HG03108 (cell line): Measurements from ENCODE around the gene SMC1B.
"Not testable (repeated sequence)": the region's sequence is repeated elsewhere in the genome, so short reads cannot be mapped to it uniquely, and the experiment has no call there.

Experiments
- ATAC-seq: cut with Tn5 transposase; IDR thresholded peaks from one replicate; pipeline ENCODE4 v1.9.1; 2021; ENCODE audit warnings: moderate library complexity; ENCODE audit not compliant: unreplicated experiment

Gene SMC1B, protein sequence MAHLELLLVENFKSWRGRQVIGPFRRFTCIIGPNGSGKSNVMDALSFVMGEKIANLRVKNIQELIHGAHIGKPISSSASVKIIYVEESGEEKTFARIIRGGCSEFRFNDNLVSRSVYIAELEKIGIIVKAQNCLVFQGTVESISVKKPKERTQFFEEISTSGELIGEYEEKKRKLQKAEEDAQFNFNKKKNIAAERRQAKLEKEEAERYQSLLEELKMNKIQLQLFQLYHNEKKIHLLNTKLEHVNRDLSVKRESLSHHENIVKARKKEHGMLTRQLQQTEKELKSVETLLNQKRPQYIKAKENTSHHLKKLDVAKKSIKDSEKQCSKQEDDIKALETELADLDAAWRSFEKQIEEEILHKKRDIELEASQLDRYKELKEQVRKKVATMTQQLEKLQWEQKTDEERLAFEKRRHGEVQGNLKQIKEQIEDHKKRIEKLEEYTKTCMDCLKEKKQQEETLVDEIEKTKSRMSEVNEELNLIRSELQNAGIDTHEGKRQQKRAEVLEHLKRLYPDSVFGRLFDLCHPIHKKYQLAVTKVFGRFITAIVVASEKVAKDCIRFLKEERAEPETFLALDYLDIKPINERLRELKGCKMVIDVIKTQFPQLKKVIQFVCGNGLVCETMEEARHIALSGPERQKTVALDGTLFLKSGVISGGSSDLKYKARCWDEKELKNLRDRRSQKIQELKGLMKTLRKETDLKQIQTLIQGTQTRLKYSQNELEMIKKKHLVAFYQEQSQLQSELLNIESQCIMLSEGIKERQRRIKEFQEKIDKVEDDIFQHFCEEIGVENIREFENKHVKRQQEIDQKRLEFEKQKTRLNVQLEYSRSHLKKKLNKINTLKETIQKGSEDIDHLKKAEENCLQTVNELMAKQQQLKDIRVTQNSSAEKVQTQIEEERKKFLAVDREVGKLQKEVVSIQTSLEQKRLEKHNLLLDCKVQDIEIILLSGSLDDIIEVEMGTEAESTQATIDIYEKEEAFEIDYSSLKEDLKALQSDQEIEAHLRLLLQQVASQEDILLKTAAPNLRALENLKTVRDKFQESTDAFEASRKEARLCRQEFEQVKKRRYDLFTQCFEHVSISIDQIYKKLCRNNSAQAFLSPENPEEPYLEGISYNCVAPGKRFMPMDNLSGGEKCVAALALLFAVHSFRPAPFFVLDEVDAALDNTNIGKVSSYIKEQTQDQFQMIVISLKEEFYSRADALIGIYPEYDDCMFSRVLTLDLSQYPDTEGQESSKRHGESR

DNA sequence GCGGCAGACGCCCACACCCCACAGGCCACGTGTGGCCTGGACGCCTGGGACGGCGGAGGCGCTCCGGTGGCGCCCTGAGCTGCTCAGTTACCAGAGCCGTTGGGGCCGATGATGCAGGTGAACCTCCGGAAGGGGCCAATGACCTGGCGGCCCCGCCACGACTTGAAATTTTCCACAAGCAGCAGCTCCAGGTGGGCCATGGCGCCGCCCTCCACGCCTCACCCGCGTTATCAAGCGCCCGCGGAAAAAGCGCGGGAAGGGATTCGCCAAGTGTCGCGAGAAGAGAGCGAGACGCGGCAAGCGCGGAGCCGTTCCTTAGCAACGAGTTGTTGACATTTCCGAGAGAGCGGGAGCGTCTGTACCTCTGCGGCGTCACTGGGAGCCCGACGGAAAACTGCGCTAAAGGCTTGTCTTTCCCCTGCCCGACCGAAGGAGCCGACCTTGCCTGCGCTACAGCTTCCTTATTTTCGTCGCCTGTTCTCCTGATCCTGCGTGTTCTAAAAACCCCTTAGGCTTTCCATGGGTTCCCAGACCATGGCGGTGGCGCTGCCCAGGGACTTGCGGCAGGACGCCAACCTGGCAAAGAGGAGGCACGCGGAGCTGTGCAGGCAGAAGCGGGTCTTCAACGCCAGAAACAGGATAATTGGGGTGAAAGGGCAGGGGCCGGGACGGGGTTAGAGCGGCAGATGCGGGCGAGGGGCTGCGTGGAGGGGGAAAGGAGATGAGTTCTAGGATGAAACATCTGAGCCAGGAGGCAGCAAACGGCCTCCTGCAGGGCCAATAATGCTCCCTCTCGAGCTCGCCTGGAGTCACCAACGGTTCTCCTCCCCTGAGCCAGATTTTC is at the start of gene SMC1B, which contains the start of gene RIBC2:
Gene SMC1B (minus strand): TSS at position 232 of the 844 bp plus-strand sequence. CDS start 32 bp downstream, at position 200.
Gene RIBC2 (plus strand): TSS at position 326 of the 844 bp plus-strand sequence. CDS start 194 bp downstream, at position 520.
- ATAC-seq = no peak

DNA sequence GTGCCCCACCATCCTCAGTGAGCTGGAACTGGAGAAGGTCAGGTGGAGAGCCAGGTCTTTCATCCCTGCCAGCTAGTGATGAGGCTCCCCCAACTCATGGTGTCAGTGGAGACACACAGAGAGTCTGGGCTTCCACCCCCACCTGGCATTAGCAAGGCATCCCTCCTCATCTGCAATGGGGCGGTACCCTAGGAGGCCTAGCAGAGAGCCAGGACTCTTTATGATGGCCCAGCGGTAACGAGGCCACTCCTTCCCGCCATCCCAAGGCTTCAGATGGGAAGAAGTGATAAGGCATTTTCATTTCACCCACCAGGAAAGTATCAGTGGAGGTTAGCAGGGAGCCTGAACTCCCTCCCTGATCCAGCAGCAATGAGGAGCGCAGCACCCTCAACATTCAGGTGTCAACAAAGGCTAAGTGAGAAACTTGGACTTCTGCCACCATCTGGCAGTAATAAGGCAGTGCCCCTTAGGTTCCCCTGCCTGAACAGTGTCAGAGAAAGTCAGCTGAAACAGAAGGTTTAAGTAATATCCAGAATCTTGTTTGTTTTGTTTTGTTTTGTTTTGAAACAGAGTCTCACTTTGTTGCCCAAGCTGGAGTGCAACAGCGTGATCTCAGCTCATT is 48.7 kb upstream of the SMC1B start:
- no peak for ATAC-seq

DNA sequence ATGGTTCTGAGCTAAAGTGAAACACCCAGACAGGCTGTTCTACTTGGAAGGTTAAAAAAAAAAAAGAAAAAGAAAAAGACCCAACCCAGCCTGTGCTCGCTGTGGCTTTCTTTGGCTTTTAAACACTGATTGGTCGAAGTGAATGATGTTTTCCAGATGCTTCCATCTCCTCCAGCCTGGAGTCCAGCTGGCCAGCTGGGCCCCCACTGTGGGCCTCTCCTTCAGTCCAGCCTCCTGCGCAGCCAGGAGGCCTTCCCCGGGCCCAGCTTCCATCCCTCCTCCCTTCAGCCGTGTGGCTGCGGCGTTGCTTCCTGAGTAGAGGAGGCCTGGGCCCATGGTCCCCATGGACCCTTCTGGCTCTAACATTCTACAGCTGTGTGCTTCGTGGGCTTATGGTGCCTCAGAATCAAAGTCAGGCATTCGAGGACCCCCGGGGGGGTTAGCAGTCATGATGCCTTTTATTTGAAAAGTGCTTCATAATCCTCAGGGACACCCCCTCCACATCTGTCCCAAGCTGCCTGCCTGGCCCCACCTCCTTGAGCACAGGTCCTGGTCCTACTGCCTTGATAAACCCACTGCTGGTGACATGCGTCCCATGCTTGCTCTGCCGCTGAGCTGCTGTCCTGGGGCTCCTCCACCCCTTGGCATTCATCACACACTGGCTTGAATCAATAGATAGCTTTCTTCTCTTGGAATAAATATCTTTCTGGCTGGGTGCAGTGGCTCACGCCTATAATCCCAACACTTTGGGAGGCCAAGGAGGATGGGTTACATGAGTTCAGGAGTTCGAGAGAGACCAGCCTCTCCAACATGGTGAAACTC is 47.1 kb upstream of the SMC1B start:
- no peak for ATAC-seq

DNA sequence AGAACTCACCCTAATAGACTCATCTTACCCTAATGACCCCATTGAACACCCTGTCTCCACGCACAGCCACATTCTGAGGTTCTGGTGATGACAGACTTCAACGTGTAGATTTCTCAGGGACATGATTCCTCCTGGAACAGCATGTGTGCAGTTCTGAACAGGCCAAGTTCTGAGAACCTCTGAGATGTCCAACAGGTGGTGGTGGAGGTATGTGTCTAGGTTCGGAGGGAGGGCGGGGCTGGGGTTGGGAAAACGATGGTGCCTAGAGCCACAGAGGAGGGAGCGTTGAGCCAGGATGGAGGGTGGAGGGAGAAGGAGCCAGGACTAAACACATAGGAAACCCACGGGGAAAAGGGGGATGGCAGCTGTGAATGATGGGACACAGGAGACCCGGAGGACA is 45.8 kb upstream of the SMC1B start:
- no peak for ATAC-seq

DNA sequence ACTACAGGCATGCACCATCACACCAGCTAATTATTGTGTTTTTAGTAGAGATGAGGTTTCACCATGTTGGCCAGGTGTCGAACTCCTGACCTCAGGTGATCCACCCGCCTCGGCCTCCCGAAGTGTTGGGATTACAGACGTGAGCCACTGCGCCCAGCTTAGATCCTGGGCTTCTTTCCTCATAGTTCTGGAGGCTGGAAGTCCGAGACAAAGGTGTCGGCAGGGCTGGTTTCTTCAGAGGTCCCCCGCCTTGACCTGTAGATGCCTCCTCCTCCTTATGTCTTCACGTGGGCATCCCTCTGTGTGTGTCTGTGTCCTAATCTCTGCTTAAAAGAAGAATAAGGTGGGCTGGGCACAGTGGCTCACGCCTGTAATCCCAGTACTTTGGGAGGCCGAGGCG is 45.1 kb upstream of the SMC1B start:
- no peak for ATAC-seq

DNA sequence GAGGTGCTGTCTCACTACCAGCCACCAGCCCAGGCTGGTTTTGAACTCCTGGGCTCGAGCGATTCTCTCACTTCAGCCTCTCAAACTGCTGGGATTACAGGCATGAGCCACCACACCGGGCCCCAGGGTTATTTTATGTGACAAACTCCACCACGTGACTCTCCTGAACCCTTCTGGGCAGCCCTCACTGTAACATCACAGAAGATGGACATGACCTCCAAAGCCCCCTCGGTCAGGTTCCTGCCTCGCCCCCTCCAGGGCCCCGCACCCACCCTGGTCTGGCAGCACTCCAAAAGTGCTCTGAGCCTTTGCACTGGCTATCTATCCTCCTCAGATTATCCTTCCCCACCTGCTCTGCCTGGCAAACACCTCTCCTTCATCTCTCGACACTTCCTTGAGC is 43.4 kb upstream of the SMC1B start:
- no peak for ATAC-seq

DNA sequence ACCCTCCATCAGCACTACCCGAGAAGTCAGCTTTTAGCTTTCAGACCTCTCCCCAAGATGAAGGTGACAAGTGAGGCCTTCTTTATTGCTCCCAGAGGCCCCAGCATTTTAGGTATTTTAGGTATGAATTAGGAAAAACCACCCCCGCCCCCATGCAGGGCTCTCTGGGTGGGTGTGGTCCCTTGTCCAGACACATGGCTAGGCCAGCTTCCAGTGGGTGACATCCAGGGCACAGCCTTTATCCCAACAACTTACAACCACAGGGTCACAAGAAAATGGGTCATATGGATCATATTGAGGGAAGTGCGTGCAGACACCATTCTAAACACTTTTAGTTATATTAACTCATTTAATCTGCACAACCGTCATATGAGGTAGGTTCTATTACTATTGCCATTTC is 42.2 kb upstream of the SMC1B start:
- no peak for ATAC-seq

DNA sequence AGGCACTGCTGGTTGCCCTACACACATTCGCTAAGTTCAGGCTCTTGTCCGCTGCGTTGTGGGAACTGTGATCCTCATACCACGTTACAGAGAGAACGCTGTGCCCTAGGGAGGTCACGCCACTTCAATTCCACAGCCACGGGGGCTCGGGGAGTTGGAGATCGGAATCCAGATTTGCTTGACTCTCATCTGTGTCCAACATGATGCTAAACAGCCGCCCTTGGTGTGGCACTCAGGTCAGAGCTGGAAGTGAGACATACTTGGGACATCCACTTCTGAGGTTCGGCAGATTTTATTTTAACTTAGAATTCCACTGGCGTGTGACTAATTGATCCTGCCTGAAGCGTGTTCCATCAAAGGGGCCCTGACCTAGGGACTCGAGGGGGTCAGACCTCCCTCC is 41.8 kb upstream of the SMC1B start:
- no peak for ATAC-seq

DNA sequence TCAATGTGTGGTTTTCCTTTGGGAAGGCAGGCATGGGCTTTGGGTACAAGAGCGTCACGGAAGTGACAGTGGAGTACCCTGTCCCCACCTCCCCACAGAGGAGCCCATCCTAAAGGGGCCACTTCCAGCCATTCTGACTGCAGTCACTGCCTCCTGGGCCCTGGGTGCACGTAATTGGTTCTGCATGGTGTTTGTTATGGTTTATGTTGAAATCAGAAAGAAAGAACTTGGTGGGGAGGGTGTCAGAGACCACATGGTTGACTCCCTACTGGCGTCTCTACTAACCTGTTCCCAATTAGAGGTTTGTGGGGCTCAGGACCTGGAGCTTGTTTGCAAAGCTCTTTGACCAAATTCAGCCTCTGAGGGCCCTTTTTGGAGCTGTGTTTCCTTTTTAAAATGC is 40.9 kb upstream of the SMC1B start:
- ATAC-seq = no peak

DNA sequence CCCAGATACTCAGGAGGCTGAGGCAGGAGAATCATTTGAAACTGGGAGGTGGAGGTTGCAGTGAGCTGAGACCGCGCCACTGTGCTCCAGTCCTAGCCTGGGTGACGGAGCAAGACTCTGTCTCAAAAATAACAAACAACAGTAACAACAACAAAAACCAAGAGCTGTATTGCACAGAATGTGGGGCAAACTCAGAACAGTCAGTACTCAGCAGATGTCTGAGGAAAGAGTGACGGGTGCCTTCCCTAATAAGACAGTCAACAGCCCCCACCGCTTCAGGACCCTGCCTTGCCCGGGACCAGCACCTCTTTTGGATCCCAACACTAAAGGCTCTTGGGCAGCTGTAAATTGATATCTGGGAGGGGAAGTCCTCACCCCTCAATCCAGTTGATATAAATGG is 40.4 kb upstream of the SMC1B start:
- no peak for ATAC-seq

DNA sequence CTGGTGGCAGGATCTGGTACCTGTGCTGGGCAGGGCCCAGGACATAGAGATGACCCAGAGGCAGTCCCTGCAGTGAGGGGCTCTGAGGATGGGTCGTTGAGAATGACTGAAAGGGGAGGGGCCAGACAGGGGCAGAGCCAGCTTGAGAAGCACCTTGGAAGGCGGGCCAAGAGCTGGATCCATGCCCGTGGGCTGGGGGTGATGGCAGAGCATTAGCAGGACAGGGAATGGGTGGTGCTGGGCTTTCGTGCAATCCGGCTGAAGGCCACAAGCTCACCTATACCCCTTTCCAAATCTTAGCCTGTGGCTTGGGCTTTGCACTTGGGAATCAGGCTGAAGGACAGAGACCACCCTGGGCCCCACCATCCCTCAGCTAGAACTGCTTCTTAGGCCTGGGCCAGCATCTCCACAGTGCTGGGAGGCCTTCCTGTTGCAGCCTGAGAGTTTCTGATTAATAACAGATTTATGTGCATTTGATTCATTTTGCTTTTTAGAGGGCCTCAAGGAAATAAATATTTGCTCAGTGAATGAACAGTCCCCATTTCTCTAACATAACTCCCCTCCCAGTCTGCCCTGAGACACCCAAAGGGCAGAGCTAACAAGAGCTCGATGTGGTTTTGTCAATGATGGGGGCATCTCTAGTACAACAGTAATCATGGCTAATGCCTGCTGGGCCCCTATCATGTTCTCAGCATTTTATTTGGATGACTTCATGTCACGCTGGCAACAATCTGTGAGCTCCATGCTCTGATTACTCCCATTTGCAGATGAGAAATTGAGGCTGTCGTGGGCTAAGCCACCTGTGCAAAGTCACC is 39.4 kb upstream of the SMC1B start:
- no peak for ATAC-seq

DNA sequence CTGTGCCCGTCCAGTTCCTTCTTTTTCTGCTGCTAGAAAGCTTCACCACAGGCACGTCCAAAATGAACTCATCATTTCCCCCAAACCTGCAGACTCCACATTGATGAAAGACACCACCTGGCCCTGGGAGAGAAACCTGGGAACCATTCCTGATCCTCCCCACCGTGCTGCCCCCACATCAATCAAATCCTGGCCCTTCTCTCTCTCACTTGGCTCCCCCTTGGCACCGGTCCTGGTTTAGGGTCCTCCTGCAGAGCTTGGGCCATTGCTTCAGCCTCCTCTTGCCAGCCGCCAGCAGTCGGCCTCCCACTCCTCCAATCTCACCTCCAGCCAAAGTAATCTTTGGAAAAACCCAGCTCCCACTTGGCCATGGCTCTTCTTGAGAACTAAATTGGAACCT is 38.6 kb upstream of the SMC1B start:
- ATAC-seq = no peak

DNA sequence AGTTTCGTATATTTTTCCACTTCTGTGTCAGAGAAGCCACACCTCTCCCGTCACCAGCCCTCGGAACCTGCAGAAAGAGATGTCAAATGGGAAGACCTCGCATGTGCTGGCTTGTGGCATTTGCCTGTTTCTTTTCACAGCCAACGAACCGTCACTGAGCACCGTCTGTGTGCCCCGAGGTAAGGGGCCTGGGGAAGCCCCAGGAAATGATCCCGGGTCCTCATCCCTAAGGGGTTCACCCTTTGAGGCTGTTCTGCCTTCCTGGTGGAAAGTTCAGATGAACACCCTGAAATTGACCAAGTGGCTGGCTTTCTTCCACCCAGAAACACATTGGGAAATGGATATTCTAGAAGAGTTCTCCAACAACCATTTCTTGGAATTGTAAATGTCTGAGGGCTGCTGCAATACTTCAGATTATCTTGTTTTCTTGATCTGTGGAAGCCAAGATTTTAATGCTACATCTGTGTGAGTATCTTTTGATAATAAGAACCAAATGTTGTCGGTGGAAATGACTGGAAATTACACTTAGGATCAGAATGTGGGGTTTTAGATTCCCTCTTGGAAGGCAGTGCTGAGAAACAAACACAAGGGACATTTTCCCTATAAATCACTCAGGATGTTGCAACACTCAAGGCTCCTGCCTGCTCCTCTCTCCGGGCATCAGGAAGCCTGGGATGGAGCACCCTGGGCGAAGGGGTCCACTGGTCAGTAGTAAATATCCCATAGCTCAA is 37.7 kb upstream of the SMC1B start:
- ATAC-seq = no peak

DNA sequence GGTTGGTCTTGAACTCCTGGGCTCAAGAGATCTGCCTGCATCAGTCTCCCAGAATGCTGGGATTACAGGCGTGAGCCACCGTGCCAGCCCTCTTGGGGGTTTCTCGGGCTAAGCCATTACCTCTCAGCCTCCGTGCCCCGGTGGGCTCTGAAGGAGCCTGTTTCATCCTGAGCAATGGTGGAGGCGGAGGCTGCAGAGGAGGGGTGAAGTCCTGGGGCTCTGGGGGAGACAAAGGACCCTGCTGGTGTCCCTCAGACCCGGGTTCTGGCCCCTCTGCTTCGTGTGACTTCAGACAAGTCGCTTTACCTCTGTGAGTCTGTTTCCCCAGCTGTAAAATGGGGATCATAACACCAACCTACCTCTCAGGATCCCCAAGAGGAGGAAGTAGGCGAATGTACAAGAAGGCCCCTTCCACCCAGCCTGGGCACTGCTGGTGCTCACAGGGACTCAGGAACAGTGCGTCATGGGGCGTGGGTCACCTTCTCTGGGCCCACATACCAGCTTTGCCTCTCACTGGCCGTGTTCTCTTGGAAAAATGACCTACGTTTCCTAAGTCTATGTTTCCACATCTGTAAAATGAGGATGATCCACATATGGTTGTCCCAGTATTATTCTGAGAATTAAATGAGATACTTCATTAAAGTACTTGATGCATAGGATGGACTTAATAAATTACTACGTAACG is 36.8 kb upstream of the SMC1B start:
- ATAC-seq = no peak

DNA sequence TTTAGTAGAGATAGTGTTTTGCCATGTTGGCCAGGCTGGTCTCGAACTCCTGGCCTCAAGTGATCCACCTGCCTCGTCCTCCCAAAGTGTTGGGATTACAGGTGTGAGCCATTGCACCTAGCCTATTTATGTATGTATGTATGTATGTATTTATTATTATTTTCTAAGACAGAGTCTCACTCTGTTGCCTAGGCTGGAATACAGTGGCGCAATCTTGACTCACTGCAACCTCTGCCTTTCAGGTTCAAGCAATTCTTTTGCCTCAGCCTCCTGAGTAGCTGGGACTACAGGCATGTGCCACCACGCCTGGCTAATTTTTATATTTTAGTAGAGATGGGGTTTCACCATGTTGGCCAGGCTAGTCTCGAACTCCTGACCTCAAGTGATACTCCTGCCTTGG is 36.0 kb upstream of the SMC1B start:
- not testable (repeated sequence) for ATAC-seq

DNA sequence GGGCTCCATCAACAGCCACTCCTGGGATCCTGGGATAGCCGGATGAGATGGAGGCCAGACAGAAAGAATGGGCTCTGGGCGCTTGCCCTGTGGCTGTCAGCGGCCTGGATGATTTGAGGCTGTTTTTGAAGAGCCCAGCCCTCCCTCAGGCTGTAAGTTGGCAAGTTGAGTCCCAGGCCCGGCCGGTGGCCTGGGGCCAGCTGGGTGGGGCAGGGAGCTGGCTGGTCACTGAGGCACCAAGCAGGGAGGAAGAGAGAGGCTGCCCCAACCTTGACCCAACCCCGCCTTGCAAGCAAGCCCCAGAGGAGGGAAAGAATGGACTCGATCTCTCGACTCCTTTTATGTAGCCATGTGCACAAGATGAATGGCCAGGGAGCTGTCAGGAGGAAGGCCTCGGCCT is 35.0 kb upstream of the SMC1B start:
- no peak for ATAC-seq

DNA sequence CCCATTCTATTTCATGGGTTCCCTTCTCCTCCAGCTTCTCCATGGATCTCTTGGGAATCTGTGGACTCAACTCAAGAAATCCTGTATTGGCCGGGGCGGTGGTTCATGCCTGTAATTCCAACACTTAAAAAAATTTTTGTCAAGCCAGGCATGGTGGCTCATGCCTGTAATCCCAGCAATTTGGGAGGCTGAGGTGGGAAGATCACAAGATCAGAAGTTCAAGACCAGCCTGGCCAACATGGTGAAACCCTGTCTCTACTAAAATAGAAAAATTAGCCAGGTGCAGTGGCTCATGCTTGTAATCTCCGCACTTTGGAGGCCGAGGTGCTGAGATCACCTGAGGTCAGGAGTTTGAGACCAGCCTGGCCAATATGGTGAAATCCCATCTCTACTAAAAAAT is 34.2 kb upstream of the SMC1B start:
- ATAC-seq = not testable (repeated sequence)
